Activated CD8-positive, alpha-beta T cell treated with anti-CD3 and anti-CD28 coated beads, Interleukin-2, amount 10 ng/mL, durations not matched to agents 7 days and 5 days (primary cell): ENCODE data around the gene HDHD2. TPM values are rescaled to one million over a fixed set of nuclear protein-coding genes. Genes with fewer than 3 reads are reported as not detected.
A peak's percentile ranks its signal among the peaks of the same experiment; 100 is the strongest.
"Not testable (repeated sequence)": the region's sequence is repeated elsewhere in the genome, so short reads cannot be mapped to it uniquely, and the experiment has no call there.

Experiments used
- ATAC-seq: fragments of 150-1000 bp; cut with Tn5 transposase; one replicate; pipeline ENCODE4 v1.10.0; 2021; ENCODE audit warnings: moderate library complexity
- CTCF ChIA-PET: fragments of 350-600 bp; sonication (Branson Sonifier 250); formaldehyde crosslinking; loops from one replicate; lab custom pipeline; 2021; ENCODE audit warnings: antibody characterized with exemption; lab: Charles Lee
- POLR2A ChIA-PET: fragments of 350-600 bp; sonication (Branson Sonifier 250); formaldehyde crosslinking; loops from one replicate; lab custom pipeline; 2021; ENCODE audit warnings: antibody characterized with exemption; lab: Charles Lee
- DNase-seq: peaks from one replicate; pipeline ENCODE4 v3.0.0-alpha.2; 2020
- H3K27ac Mint-ChIP-seq: one replicate; pipeline ENCODE4 v1.8.0; 2021; ENCODE audit warnings: mild to moderate bottlenecking, mixed read lengths
- H3K27me3 Mint-ChIP-seq: one replicate; pipeline ENCODE4 v1.8.0; 2021; ENCODE audit warnings: low read depth, mixed read lengths
- H3K36me3 Mint-ChIP-seq: one replicate; pipeline ENCODE4 v1.8.0; 2021; ENCODE audit warnings: low read depth, mixed read lengths
- H3K4me1 Mint-ChIP-seq: one replicate; pipeline ENCODE4 v1.8.0; 2021; ENCODE audit warnings: low read depth, mixed read lengths
- H3K4me3 Mint-ChIP-seq: one replicate; pipeline ENCODE4 v1.8.0; 2021; ENCODE audit warnings: mild to moderate bottlenecking, mixed read lengths
- H3K9me3 Mint-ChIP-seq: one replicate; pipeline ENCODE4 v1.8.0; 2022; ENCODE audit warnings: mixed read lengths; ENCODE audit not compliant: insufficient read depth
- total RNA-seq, 2 experiments: library from RNA; stranded (reverse); gene quantifications; one replicate each; pipeline ENCODE4 v1.2.3, GENCODE V29; 2021

Gene HDHD2
- total RNA-seq, 2 experiments from 2014 or later = 31.9 to 38.3 TPM

DNA sequence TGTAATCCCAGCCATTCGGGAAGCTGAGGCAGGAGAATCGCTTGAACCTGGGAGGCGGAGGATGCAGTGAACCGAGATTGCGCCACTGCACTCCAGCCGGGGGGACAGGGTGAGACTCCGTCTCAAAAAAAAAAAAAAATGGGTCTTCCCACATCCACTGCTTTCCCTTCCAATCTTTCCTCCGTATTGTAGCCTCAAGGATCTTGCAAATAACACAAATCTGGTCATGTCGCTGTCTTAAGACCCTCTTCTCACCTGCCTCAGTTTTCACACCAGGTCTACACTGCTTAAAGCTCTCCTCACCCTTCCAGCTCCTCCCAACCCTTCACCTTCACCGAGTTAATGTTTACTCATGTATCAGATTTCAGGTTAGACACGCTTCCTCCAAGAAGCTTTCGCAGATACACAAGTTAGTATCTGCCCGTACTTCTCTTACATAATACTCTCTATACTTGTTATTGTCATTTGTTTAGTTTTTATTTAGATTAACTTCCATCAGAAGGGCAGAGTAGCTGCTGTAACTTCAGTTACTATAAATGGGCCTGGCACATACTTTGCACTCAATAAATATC lies 24.3 kb upstream of the HDHD2 start:
- POLR2A ChIA-PET = interaction anchor here (1.2 kb wide), 1 partner anchor 25 kb away, joined by 3 read pairs; the partner anchor contains the start of gene HDHD2
- Mint-ChIP-seq H3K4me3 (no peak overlapping the region), H3K27me3 (no peaks in the 10 kb centered on the region), H3K27ac (no peak overlapping the region), H3K36me3 (no peaks in the 10 kb centered on the region), H3K4me1 (peaks cover 5% of the 10 kb centered on the region), H3K9me3 (no peaks in the 10 kb centered on the region)
- DNase-seq (no peak), ATAC-seq (no peak)
- CTCF ChIA-PET = interaction anchor here (0.9 to 1.2 kb wide), 2 partner anchors 9 to 126 kb away, joined by 3 to 4 read pairs; no protein-coding TSS in a partner anchor

DNA sequence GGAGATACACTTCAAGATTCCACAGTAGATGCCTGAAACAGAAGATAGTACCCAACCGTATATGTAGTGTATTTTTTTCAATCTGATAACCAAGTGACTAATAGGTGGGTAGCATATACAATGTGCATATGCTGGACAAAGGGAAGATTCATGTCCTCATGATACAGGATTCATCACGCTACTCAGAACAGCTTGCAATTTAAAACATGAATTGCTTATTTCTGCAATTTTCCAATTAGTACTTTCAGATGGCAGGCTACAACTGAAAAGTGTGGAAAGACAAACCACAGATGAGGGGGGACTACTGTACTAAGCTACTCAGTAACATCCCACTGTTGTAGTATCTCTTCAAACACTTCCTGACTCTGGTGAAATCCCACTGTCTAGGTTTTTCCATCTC lies 22.2 kb upstream of the HDHD2 start:
- ChIA-PET CTCF (no interaction called here), POLR2A (no interaction called here)
- Mint-ChIP-seq H3K27me3 (no peaks in the 10 kb centered on the region), H3K36me3 (no peaks in the 10 kb centered on the region), H3K4me1 (peaks cover 15% of the 10 kb centered on the region), H3K27ac (no peak overlapping the region), H3K9me3 (no peaks in the 10 kb centered on the region), H3K4me3 (no peak overlapping the region)
- DNase-seq (no peak), ATAC-seq (no peak)

DNA sequence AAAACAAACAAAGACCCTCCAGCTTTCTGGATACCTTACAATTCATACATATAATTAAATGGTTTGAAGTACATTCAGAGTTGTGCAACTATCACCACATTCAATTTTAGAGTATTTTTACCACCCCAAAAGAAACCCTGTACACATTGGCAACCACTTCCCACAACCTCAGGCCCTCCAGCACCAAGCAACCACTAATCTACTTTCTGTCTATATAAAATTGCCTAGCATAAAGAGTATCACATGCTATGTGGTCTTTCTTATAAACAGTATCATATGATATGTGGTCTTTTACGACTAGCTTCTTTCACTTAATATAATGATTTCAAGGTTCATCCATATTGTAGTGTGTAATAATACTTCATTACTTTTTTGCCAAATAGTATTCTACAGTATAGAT lies 18.6 kb upstream of the HDHD2 start:
- CTCF ChIA-PET = interaction anchor here (0.5 to 1.4 kb wide), 3 partner anchors 13 to 36 kb away, joined by 3 to 6 read pairs (median 3); partner anchors contain the start of gene HDHD2
- POLR2A ChIA-PET = interaction anchor here (1.6 kb wide), 1 partner anchor 19 kb away, joined by 3 read pairs; no protein-coding TSS in a partner anchor
- ATAC-seq (peak; percentile 33), DNase-seq (peak; percentile 29)
- peak overlapping the region; percentile 47 for H3K27ac Mint-ChIP-seq
- H3K4me3 Mint-ChIP-seq = no peak overlapping the region
- H3K36me3 Mint-ChIP-seq = peaks cover 4% of the 10 kb centered on the region
- H3K27me3 Mint-ChIP-seq = no peaks in the 10 kb centered on the region
- peaks cover 28% of the 10 kb centered on the region for H3K4me1 Mint-ChIP-seq
- no peaks in the 10 kb centered on the region for H3K9me3 Mint-ChIP-seq

DNA sequence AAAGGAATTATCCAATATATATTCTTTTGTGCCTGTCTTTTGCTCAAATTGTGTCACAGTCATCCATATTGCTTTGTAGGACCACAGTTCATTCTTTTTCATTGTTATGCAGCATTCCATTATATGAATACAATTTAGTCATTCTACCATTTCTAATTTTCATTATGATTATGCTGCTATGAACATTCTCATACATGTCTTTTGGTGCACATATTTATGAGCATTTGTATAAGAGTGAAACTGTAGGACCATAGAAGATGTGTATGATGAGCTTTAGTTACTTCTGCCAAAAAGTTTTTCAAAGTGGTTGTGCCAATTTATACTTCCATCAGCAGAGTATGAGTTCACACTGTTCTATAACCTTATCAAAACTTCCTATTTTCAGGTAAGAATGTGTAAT lies 18.2 kb upstream of the HDHD2 start:
- ChIA-PET CTCF (interaction anchor here (0.5 to 1.4 kb wide), 3 partner anchors 13 to 36 kb away, joined by 3 to 6 read pairs (median 3); partner anchors contain the start of gene HDHD2), POLR2A (interaction anchor here (1.6 kb wide), 1 partner anchor 19 kb away, joined by 3 read pairs; no protein-coding TSS in a partner anchor)
- DNase-seq (no peak), ATAC-seq (peak; percentile 8)
- peaks cover 30% of the 10 kb centered on the region for H3K4me1 Mint-ChIP-seq
- H3K27me3 Mint-ChIP-seq = no peaks in the 10 kb centered on the region
- H3K36me3 Mint-ChIP-seq = peaks cover 4% of the 10 kb centered on the region
- H3K9me3 Mint-ChIP-seq = no peaks in the 10 kb centered on the region
- H3K27ac Mint-ChIP-seq = no peak overlapping the region
- H3K4me3 Mint-ChIP-seq = no peak overlapping the region

DNA sequence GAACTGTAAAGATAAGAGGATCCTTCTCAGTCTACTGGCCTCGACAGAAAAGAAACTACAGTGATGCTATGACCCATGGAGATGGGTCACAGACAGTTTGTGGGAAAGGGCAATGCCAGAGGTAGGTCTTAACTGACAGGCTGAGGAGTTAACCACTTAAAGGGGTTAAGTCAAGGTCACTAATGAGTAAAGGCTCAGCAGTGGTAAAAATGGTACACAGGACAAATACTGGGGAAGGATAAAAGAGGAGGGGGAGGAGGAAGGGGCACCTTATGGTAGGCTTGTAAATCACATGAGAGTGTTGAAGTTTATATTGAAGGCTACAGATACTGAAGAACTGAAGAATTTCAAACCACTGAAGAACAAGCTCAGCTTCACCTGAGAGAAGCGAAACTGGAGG lies 16.0 kb upstream of the HDHD2 start:
- DNase-seq (no peak), ATAC-seq (no peak)
- Mint-ChIP-seq H3K27me3 (no peaks in the 10 kb centered on the region), H3K4me3 (no peak overlapping the region), H3K4me1 (peaks cover 35% of the 10 kb centered on the region), H3K36me3 (peaks cover 6% of the 10 kb centered on the region), H3K27ac (no peak overlapping the region), H3K9me3 (no peaks in the 10 kb centered on the region)
- CTCF ChIA-PET = no interaction called here
- POLR2A ChIA-PET = no interaction called here

DNA sequence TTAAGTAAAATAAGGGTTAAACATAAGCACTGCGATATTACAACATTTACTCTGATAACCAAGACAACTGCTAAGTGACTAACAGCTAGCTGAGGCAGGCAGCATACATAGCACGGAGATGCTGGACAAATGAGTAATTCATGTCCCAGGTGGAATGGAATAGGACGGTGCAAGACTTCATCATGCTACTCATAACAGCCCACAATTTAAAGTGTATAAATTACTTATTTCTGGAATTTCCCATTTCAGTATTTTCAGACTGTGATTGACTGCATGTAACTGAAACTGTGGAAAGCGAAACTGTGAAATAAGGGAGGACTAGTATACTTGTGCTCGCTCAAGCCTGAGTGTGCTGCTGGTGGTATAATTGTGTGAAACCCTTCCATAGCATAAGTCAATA lies 12.9 kb upstream of the HDHD2 start:
- no peaks in the 10 kb centered on the region for H3K27me3 Mint-ChIP-seq
- DNase-seq (no peak), ATAC-seq (no peak)
- peaks cover 11% of the 10 kb centered on the region for H3K36me3 Mint-ChIP-seq
- no peak overlapping the region for H3K4me3 Mint-ChIP-seq
- CTCF ChIA-PET = no interaction called here
- POLR2A ChIA-PET = no interaction called here
- peaks cover 22% of the 10 kb centered on the region for H3K4me1 Mint-ChIP-seq
- no peaks in the 10 kb centered on the region for H3K9me3 Mint-ChIP-seq
- no peak overlapping the region for H3K27ac Mint-ChIP-seq

DNA sequence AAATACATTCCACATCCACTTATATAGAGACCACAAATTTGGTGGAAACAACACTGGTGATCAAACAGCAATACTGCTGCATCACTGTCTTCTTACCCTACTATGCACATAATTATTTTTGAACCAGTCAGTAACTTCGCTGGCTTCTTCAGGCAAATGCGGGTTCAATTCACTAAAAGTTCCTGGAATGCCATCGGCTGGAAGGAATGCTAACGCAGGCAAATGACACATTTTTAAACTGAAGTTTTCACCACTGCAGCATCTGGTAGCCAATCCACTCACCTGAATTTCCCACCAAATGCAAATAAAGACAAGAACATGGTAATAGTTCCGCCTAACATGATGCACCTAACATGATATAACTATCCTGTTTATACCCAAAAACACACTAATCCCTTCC lies 10.0 kb upstream of the HDHD2 start:
- ChIA-PET POLR2A (no interaction called here), CTCF (interaction anchor here (2.0 kb wide), 1 partner anchor 9 kb away, joined by 4 read pairs; no protein-coding TSS in a partner anchor)
- Mint-ChIP-seq H3K4me1 (peaks cover 17% of the 10 kb centered on the region), H3K4me3 (no peak overlapping the region), H3K9me3 (no peaks in the 10 kb centered on the region), H3K27ac (no peak overlapping the region), H3K36me3 (peaks cover 17% of the 10 kb centered on the region), H3K27me3 (no peaks in the 10 kb centered on the region)
- DNase-seq (no peak), ATAC-seq (no peak)

DNA sequence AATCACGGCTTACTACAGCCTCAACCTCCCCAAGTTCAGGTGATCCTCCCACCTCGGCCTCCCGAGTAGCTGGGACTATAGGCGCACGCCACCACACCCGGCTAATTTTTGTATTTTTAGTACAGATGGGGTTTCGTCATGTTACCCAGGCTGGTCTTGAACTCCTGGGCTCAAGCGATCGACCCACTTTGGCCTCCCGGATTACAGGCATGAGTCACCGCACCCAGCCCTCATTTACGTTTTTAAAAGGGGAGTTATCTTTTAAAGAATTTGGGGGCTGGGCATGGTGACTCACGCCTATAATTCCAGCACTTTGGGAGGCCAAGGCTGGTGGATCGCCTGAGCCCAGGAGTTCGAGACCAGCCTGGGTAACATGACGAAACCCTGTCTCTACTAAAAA lies 8.1 kb upstream of the HDHD2 start:
- H3K36me3 Mint-ChIP-seq = peaks cover 27% of the 10 kb centered on the region
- POLR2A ChIA-PET, H3K27ac Mint-ChIP-seq, H3K4me1 Mint-ChIP-seq, H3K4me3 Mint-ChIP-seq, ATAC-seq, DNase-seq, H3K27me3 Mint-ChIP-seq, H3K9me3 Mint-ChIP-seq: not testable (repeated sequence)
- CTCF ChIA-PET = interaction anchor here (0.7 kb wide), 1 partner anchor 17 kb away, joined by 3 read pairs; no protein-coding TSS in a partner anchor

DNA sequence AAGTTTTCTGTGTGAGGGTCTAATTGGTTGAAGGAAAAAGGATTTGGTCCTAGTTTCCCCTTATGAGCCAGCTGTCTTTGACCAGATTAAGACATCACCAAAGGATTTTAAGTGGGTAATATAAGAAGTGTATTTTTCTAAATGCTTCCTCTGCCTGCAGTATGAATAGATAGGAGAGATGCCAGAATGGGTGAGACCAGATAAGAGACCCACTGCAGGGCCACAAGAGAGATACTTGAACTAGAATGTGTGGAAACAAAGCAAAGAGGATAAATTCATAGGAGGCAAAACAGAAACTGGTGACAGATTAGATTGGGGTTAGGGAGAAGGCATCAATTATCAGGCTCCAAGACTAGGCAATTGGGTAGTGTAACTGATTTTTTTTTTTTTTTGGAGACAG lies 1.1 kb upstream of the HDHD2 start:
- H3K4me1 Mint-ChIP-seq = peaks cover 27% of the 10 kb centered on the region
- ATAC-seq (no peak), DNase-seq (no peak)
- H3K27ac Mint-ChIP-seq = peak overlapping the region; percentile 90
- peak overlapping the region; percentile 86 for H3K4me3 Mint-ChIP-seq
- ChIA-PET POLR2A (no interaction called here), CTCF (interaction anchor here (0.7 to 2.8 kb wide), 3 partner anchors 9 to 978 kb away, joined by 3 to 6 read pairs (median 4); a partner anchor contains a TSS)
- no peaks in the 10 kb centered on the region for H3K9me3 Mint-ChIP-seq
- H3K36me3 Mint-ChIP-seq = peaks cover 26% of the 10 kb centered on the region
- no peaks in the 10 kb centered on the region for H3K27me3 Mint-ChIP-seq

DNA sequence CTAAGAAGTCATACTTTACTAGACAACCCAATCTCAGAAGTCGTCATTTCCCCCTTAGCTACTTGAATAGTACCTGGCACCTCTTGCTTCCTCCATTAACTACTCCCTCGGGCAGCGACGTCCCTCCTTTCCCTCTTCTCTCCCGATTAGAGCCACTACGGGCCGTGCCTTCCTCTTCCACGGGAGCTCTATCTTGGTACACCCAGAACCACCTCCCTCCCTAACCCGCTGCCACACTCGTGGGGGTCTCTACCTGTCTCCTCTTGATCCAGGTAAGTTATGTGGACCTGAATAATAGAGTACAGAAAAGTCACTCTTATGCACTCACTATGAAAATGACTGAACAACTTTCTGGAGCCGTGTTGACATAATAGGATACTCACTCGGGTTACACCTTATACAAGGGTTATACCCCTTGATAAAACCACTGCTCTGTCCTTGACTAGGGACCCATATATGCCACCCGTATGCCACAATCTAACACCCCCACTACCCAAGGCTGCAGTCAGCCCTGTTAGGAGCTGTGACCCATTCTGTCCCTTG lies 595 bp upstream of the HDHD2 start:
- ATAC-seq (no peak), DNase-seq (no peak)
- Mint-ChIP-seq H3K27me3 (no peaks in the 10 kb centered on the region), H3K4me1 (peaks cover 27% of the 10 kb centered on the region), H3K4me3 (peak overlapping the region; percentile 86), H3K36me3 (peaks cover 23% of the 10 kb centered on the region), H3K9me3 (no peaks in the 10 kb centered on the region), H3K27ac (peak overlapping the region; percentile 90)
- ChIA-PET POLR2A (interaction anchor here (0.7 to 1.1 kb wide), 3 partner anchors 15 to 808 kb away, joined by 3 to 8 read pairs (median 3); no protein-coding TSS in a partner anchor), CTCF (interaction anchor here (0.7 to 2.8 kb wide), 4 partner anchors 9 to 978 kb away, joined by 3 to 6 read pairs (median 4); a partner anchor contains a TSS)

DNA sequence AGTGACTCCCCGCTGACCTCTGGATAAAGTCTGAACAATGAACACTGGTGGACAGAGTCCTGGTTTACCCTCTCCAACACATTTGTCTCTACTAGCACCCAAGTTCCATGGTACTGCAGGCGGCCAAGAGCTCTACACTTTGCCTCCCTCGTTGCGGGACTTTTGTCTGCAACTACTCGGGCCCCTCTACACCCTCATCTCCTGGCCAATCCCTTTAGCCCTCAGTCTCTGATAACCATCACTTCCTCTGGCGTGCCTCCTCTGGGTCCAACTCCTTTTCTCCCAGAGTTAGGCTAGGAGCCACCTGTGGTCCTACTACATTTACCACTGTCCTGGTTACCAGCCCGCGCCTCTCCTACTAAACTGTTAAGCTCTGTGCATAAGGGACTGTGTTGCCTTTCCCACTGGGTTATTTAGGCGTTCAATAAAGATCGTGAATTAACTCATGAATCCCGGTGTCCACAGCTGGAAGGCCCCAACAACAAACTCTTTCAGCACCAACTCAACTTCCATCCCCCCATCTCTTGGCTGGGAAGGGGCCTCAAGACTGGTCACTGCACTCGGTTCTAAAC lies 757 bp downstream of the HDHD2 start:
- Mint-ChIP-seq H3K27ac (peak overlapping the region; percentile 90), H3K4me3 (peak overlapping the region; percentile 86), H3K36me3 (peaks cover 25% of the 10 kb centered on the region), H3K9me3 (no peaks in the 10 kb centered on the region), H3K4me1 (peaks cover 27% of the 10 kb centered on the region), H3K27me3 (no peaks in the 10 kb centered on the region)
- ATAC-seq = no peak
- ChIA-PET POLR2A (interaction anchor here (0.8 to 1.6 kb wide), 2 partner anchors 19 to 25 kb away, joined by 3 read pairs; no protein-coding TSS in a partner anchor), CTCF (interaction anchor here (0.8 to 2.8 kb wide), 5 partner anchors 19 to 55 kb away, joined by 3 to 6 read pairs (median 3); no protein-coding TSS in a partner anchor)
- no peak for DNase-seq
